ENCODE measurements around the gene TMEM209. TPM values are rescaled to one million over a fixed set of nuclear protein-coding genes. Genes with fewer than 3 reads are reported as not detected.

Gene TMEM209
- total RNA-seq, 6 experiments from 2014 or later = 5.8 to 10.9 (median 8.9) TPM

GRCh38 chr7:130179631-130180030 lies 25.6 kb downstream of the TMEM209 start:
- DNase-seq (no peak), ATAC-seq (no peak)
- Histone ChIP-seq H3K4me3 (no peak overlapping the region), H3K9me3 (no peaks in the 10 kb centered on the region), H3K36me3 (peaks cover 0 to 22% (median 2%) of the 10 kb centered on the region in 4 donors), H3K27ac (no peak overlapping the region), H3K4me1 (peaks cover 0 to 10% (median 0%) of the 10 kb centered on the region in 4 donors), H3K27me3 (no peaks in the 10 kb centered on the region)
- TF ChIP-seq POLR2A (IDR thresholded peaks at IDR 0.05) (no peak), CTCF (IDR thresholded peaks at IDR 0.05) (no peak)
- WGBS (ENCODE audit: insufficient coverage, low coverage, low lambda C conversion rate, missing lambda C conversion rate) = 87% methylated on average over 2 of the region's 2 CpGs
- intact Hi-C loops (cut with DNase I) = no loop called here

- 30% methylated on average over 4 of the region's 4 CpGs for WGBS (ENCODE audit: insufficient coverage, low coverage, low lambda C conversion rate, missing lambda C conversion rate)
- no peak for TF ChIP-seq CTCF (IDR thresholded peaks at IDR 0.05)
- ATAC-seq = peak; percentile 82 to 90 (median 86)
These were observed 27.0 kb downstream of the TMEM209 start for GRCh38 chr7:130178251-130178650.

GRCh38 chr7:130174237-130174959 lies 30.8 kb downstream of the TMEM209 start:
- Histone ChIP-seq H3K4me3 (no peak overlapping the region), H3K9me3 (no peaks in the 10 kb centered on the region)

More at GRCh38 chr7:130178251-130178650, 27.0 kb downstream of the TMEM209 start:
- peaks cover 0 to 10% (median 0%) of the 10 kb centered on the region in 4 donors for H3K4me1 ChIP-seq
- H3K36me3 ChIP-seq = peaks cover 0 to 15% (median 2%) of the 10 kb centered on the region in 4 donors
- no peak for DNase-seq
- intact Hi-C loops (cut with DNase I) = no loop called here
- H3K4me3 ChIP-seq = no peak overlapping the region
- no peaks in the 10 kb centered on the region for H3K27me3 ChIP-seq
- no peaks in the 10 kb centered on the region for H3K9me3 ChIP-seq
- H3K27ac ChIP-seq = peak overlapping the region in 1 of 3 donors; percentile 38

GRCh38 chr7:130162196-130162595 lies 43.0 kb downstream of the TMEM209 start:
- Histone ChIP-seq H3K4me3 (no peak overlapping the region), H3K4me1 (no peaks in the 10 kb centered on the region), H3K27me3 (no peaks in the 10 kb centered on the region), H3K9me3 (no peaks in the 10 kb centered on the region), H3K27ac (no peak overlapping the region), H3K36me3 (peaks cover 0 to 13% (median under 1%) of the 10 kb centered on the region in 4 donors)
- TF ChIP-seq POLR2A (IDR thresholded peaks at IDR 0.05) = no peak
- TF ChIP-seq CTCF (IDR thresholded peaks at IDR 0.05) = no peak
- WGBS (ENCODE audit: insufficient coverage, low coverage, low lambda C conversion rate, missing lambda C conversion rate) = 100% methylated on average over 1 of the region's 5 CpGs
- intact Hi-C loops (cut with DNase I) = no loop called here
- no peak for ATAC-seq
- no peak for DNase-seq

More at GRCh38 chr7:130174237-130174959, 30.8 kb downstream of the TMEM209 start:
- no peaks in the 10 kb centered on the region for H3K27me3 ChIP-seq
- ATAC-seq (no peak), DNase-seq (no peak)
- WGBS (ENCODE audit: insufficient coverage, low coverage, low lambda C conversion rate, missing lambda C conversion rate) = 96% methylated on average over 4 of the region's 4 CpGs
- H3K27ac ChIP-seq = no peak overlapping the region
- peaks cover 0 to 10% (median 0%) of the 10 kb centered on the region in 4 donors for H3K4me1 ChIP-seq
- intact Hi-C loops (cut with DNase I) = no loop called here
- H3K36me3 ChIP-seq = peaks cover 0 to 36% (median 2%) of the 10 kb centered on the region in 4 donors
- no peak for TF ChIP-seq POLR2A (IDR thresholded peaks at IDR 0.05)
- TF ChIP-seq CTCF (IDR thresholded peaks at IDR 0.05) = no peak

Measured in right lobe of liver (tissue), 6 donors.